Keratinocyte (primary cell): ENCODE results near the gene TFCP2L1.

ENCODE experiments used
- CTCF ChIP-seq, 3 experiments: IDR thresholded peaks in 1 of 3; conservative IDR thresholded peaks in 1 of 3; optimal IDR thresholded peaks in 1 of 3; 2 replicates in 2 of 3; 3 replicates in 1 of 3; pipeline versions ENCODE3 to v1.5.1; 2011; ENCODE audit warnings: low read length in 3 of 3, mild to moderate bottlenecking in 3 of 3, moderate library complexity in 2 of 3, control low read depth in 1 of 3, inconsistent platforms in 1 of 3; ENCODE audit not compliant: insufficient read depth in 2 of 3; ENCODE audit errors: extremely low read depth in 1 of 3
- EZH2 ChIP-seq: IDR thresholded peaks from one replicate; pipeline ENCODE4 v1.6.1; 2012; ENCODE audit warnings: inconsistent platforms, mild to moderate bottlenecking, low read length, moderate library complexity

- no peak for TF ChIP-seq CTCF (optimal IDR thresholded peaks at IDR 0.05 in 1 of 3, IDR thresholded peaks at IDR 0.05 in 1 of 3, conservative IDR thresholded peaks at IDR 0.05 in 1 of 3; ENCODE audit: extremely low read depth in 1 of 3, insufficient read depth in 2 of 3, low read length in 3 of 3)
- TF ChIP-seq EZH2, result no peak
These were observed 73.8 kb downstream of the TFCP2L1 start for GRCh38 chr2:121211251-121211650.
